DOHH2 (cell line): Measurements from ENCODE around the gene DAPP1.

ENCODE experiments used
- EZH2phosphoT487 ChIP-seq: fragments of 200-600 bp; sonication (generic); IDR thresholded peaks from 2 replicates; pipeline ENCODE4 v1.6.1; 2017; ENCODE audit warnings: borderline replicate concordance, mild to moderate bottlenecking, antibody characterized with exemption, low read length, moderate library complexity, mixed read lengths
- TF ChIP-seq, protein P1 (sequence below): fragments of 200-600 bp; sonication (generic); IDR thresholded peaks from one replicate; pipeline ENCODE4 v1.5.1; 2014; ENCODE audit warnings: antibody characterized with exemption, mild to moderate bottlenecking, low read depth, low read length; ENCODE audit not compliant: poor library complexity, severe bottlenecking

DNA sequence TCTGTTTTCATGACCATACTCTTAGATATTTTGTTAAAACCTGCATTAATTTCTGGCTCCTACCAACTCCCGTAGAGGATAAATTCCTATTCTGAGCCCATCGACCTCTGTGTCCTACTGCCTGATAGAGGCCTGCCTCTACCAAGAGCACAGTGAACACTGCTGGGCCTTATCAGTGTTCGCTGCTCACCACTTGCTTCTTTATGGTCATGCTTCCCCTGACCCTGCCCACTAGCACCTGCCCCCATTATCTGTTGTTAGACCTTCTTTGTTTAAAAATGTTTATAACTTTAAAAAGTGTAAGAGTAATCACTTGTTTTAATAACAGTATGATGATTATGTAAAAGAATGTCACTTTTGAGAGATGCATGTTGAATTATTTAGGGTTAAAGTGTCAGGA lies 6.1 kb downstream of the DAPP1 start:
- TF ChIP-seq, protein P1, sequence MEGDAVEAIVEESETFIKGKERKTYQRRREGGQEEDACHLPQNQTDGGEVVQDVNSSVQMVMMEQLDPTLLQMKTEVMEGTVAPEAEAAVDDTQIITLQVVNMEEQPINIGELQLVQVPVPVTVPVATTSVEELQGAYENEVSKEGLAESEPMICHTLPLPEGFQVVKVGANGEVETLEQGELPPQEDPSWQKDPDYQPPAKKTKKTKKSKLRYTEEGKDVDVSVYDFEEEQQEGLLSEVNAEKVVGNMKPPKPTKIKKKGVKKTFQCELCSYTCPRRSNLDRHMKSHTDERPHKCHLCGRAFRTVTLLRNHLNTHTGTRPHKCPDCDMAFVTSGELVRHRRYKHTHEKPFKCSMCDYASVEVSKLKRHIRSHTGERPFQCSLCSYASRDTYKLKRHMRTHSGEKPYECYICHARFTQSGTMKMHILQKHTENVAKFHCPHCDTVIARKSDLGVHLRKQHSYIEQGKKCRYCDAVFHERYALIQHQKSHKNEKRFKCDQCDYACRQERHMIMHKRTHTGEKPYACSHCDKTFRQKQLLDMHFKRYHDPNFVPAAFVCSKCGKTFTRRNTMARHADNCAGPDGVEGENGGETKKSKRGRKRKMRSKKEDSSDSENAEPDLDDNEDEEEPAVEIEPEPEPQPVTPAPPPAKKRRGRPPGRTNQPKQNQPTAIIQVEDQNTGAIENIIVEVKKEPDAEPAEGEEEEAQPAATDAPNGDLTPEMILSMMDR: no peak
- TF ChIP-seq EZH2phosphoT487: no peak
